HepG2 (cell line): ENCODE results near the gene ZSCAN26. TPM values are rescaled to one million over a fixed set of nuclear protein-coding genes. Genes with fewer than 3 reads are reported as not detected.

Experiments
- ATF1 ChIP-seq: IDR thresholded peaks from 2 replicates; pipeline ENCODE4 v1.6.1; 2016; ENCODE audit warnings: mild to moderate bottlenecking, control low read depth
- CC2D1A ChIP-seq: sonication (generic); formaldehyde crosslinking; IDR thresholded peaks from 2 replicates; pipeline ENCODE4 v1.8.1; 2023; ENCODE audit warnings: mild to moderate bottlenecking, missing genetic modification reagents
- CCAR2 ChIP-seq: fragments of 200-400 bp; formaldehyde crosslinking; optimal IDR thresholded peaks from 2 replicates; pipeline ENCODE3; 2018; ENCODE audit warnings: low read depth, mild to moderate bottlenecking, low read length, moderate library complexity
- DMAP1 ChIP-seq: IDR thresholded peaks from 2 replicates; pipeline ENCODE4 v1.6.1; 2016
- FOXP4 ChIP-seq: sonication (generic); formaldehyde crosslinking; IDR thresholded peaks from 2 replicates; pipeline ENCODE4 v1.4.0; 2020; ENCODE audit warnings: missing genetic modification reagents
- JUN ChIP-seq: sonication (generic); formaldehyde crosslinking; IDR thresholded peaks from 2 replicates; pipeline ENCODE4 v1.4.0; 2020; ENCODE audit warnings: mild to moderate bottlenecking, missing genetic modification reagents
- KDM2A ChIP-seq: sonication (generic); formaldehyde crosslinking; IDR thresholded peaks from 2 replicates; pipeline ENCODE4 v1.4.0; 2020; ENCODE audit warnings: low read depth, missing genetic modification reagents, borderline replicate concordance
- MTF2 ChIP-seq: sonication (generic); formaldehyde crosslinking; IDR thresholded peaks from 2 replicates; pipeline ENCODE4 v1.5.0; 2020; ENCODE audit warnings: missing genetic modification reagents, borderline replicate concordance
- NFATC3 ChIP-seq: sonication (generic); formaldehyde crosslinking; IDR thresholded peaks from 2 replicates; pipeline ENCODE4 v1.5.1; 2020; ENCODE audit warnings: mild to moderate bottlenecking, missing genetic modification reagents
- NFYB ChIP-seq: sonication (generic); formaldehyde crosslinking; IDR thresholded peaks from 2 replicates; pipeline ENCODE4 v1.4.0; 2020; ENCODE audit warnings: missing genetic modification reagents
- PAX8 ChIP-seq: sonication (generic); formaldehyde crosslinking; IDR thresholded peaks from 2 replicates; pipeline ENCODE4 v1.8.0; 2022; ENCODE audit warnings: mild to moderate bottlenecking, missing genetic modification reagents, borderline replicate concordance
- SOX5 ChIP-seq: IDR thresholded peaks from 2 replicates; pipeline ENCODE4 v1.6.1; 2016; ENCODE audit warnings: borderline replicate concordance
- U2AF1 ChIP-seq: fragments of 200-400 bp; formaldehyde crosslinking; optimal IDR thresholded peaks from 2 replicates; pipeline ENCODE3; 2017; ENCODE audit warnings: mild to moderate bottlenecking, low read depth, low read length
- ZBTB14 ChIP-seq: sonication (generic); formaldehyde crosslinking; IDR thresholded peaks from 2 replicates; pipeline ENCODE4 v1.4.0; 2020; ENCODE audit warnings: missing genetic modification reagents
- ZBTB43 ChIP-seq: sonication (generic); formaldehyde crosslinking; conservative IDR thresholded peaks from 2 replicates; pipeline ENCODE4 v1.4.0; 2020; ENCODE audit warnings: missing genetic modification reagents
- ZBTB46 ChIP-seq: sonication (generic); formaldehyde crosslinking; IDR thresholded peaks from 2 replicates; pipeline ENCODE4 v1.4.0; 2020; ENCODE audit warnings: mild to moderate bottlenecking, missing genetic modification reagents, borderline replicate concordance
- ZBTB7A ChIP-seq: sonication (generic); formaldehyde crosslinking; IDR thresholded peaks from 2 replicates; pipeline ENCODE4 v1.8.0; 2022; ENCODE audit warnings: mild to moderate bottlenecking, missing genetic modification reagents
- ZFP37 ChIP-seq: sonication (generic); formaldehyde crosslinking; IDR thresholded peaks from 2 replicates; pipeline ENCODE4 v1.4.0; 2020; ENCODE audit warnings: missing genetic modification reagents, borderline replicate concordance
- ZMYM4 ChIP-seq: sonication (generic); formaldehyde crosslinking; IDR thresholded peaks from 2 replicates; pipeline ENCODE4 v1.8.1; 2023; ENCODE audit warnings: mild to moderate bottlenecking, missing genetic modification reagents
- ZNF225 ChIP-seq: sonication (generic); formaldehyde crosslinking; IDR thresholded peaks from 2 replicates; pipeline ENCODE4 v1.4.0; 2020; ENCODE audit warnings: mild to moderate bottlenecking, missing genetic modification reagents
- ZNF264 ChIP-seq: sonication (generic); formaldehyde crosslinking; IDR thresholded peaks from 2 replicates; pipeline ENCODE4 v1.4.0; 2020; ENCODE audit warnings: missing genetic modification reagents
- ZNF292 ChIP-seq: sonication (generic); formaldehyde crosslinking; IDR thresholded peaks from 2 replicates; pipeline ENCODE4 v1.8.1; 2022; ENCODE audit warnings: mild to moderate bottlenecking, low read depth, missing genetic modification reagents, borderline replicate concordance
- ZNF598 ChIP-seq: sonication (generic); formaldehyde crosslinking; IDR thresholded peaks from 2 replicates; pipeline ENCODE4 v1.5.1; 2020; ENCODE audit warnings: mild to moderate bottlenecking, missing genetic modification reagents, borderline replicate concordance
- ZNF737 ChIP-seq: sonication (generic); formaldehyde crosslinking; IDR thresholded peaks from 2 replicates; pipeline ENCODE4 v1.5.0; 2020; ENCODE audit warnings: missing genetic modification reagents, mild to moderate bottlenecking, borderline replicate concordance
- ZNF780A ChIP-seq: sonication (generic); formaldehyde crosslinking; IDR thresholded peaks from 2 replicates; pipeline ENCODE4 v1.8.0; 2022; ENCODE audit warnings: mild to moderate bottlenecking, missing genetic modification reagents, moderate library complexity
- polyA plus RNA-seq, 8 experiments: library from polyadenylated mRNA; depleted of rRNA in 3 of 8; stranded (reverse) in 7 of 8; unstranded in 1 of 8; fragments of >200 nt; fragmentation: Illumina TruSeq in 4 of 8; extraction: Trizol in 4 of 8; gene quantifications; 2 replicates each; pipeline versions ENCODE4 v1.2.1 to v1.2.3, GENCODE V29; 2011 to 2016; ENCODE audit warnings: low read depth in 4 of 8, missing spikeins in 1 of 8, mixed read lengths in 1 of 8; ENCODE audit not compliant: insufficient read depth in 1 of 8
- total RNA-seq, 5 experiments: library from RNA; depleted of rRNA; stranded (reverse); fragments of >200 nt; fragmentation: Illumina TruSeq; extraction: Trizol; gene quantifications; 2 replicates each; pipeline ENCODE4 v1.2.3, GENCODE V29; 2016; ENCODE audit warnings: low read depth in 1 of 5

Gene ZSCAN26
- total and polyA plus RNA-seq, 2 of the 13 experiments (the other 11 are each of a cell fraction or from before 2014, with no cell fraction given): 12.0 to 15.6 TPM

- no peak for TF ChIP-seq PAX8
- no peak for TF ChIP-seq CCAR2
- peak; percentile 47; the same call in 1 of the 2 replicates for TF ChIP-seq SOX5 (CRISPR knock-in tag)
- no peak for TF ChIP-seq ZNF780A (CRISPR knock-in tag)
- TF ChIP-seq ZBTB7A (CRISPR knock-in tag): no peak
- TF ChIP-seq ZNF292 (CRISPR knock-in tag): 0 out of 2 replicates have a peak, but pooled peaks have one; percentile 36
- peak; percentile 72; the same call in 1 of the 2 replicates for TF ChIP-seq ZNF737 (CRISPR knock-in tag)
- no peak for TF ChIP-seq CC2D1A (CRISPR knock-in tag)
- no peak for TF ChIP-seq ZBTB14 (CRISPR knock-in tag)
- TF ChIP-seq FOXP4 (CRISPR knock-in tag): peak; percentile 97
- TF ChIP-seq MTF2 (CRISPR knock-in tag): no peak
- TF ChIP-seq ZMYM4 (CRISPR knock-in tag): peak; percentile 89
- TF ChIP-seq ZBTB43: no peak
- peak; percentile 67; the same call in 1 of the 2 replicates for TF ChIP-seq JUN (CRISPR knock-in tag)
- TF ChIP-seq ZBTB46: no peak
- no peak for TF ChIP-seq U2AF1
- TF ChIP-seq KDM2A (CRISPR knock-in tag): 0 out of 2 replicates have a peak, but pooled peaks have one; percentile 48
- TF ChIP-seq ZNF264 (CRISPR knock-in tag): peak; percentile 71; the same call in 1 of the 2 replicates
- TF ChIP-seq NFYB: no peak
- TF ChIP-seq ATF1 (CRISPR knock-in tag): no peak
- TF ChIP-seq NFATC3 (CRISPR knock-in tag): no peak
- no peak for TF ChIP-seq ZNF225 (CRISPR knock-in tag)
- TF ChIP-seq DMAP1 (CRISPR knock-in tag): no peak
- TF ChIP-seq ZNF598 (CRISPR knock-in tag): peak; percentile 80; the same call in 1 of the 2 replicates
- TF ChIP-seq ZFP37 (CRISPR knock-in tag): peak; percentile 15; the same call in 1 of the 2 replicates
These were observed 57.0 kb downstream of the ZSCAN26 start (continued) for GRCh38 chr6:28323813-28324424.
